Fibroblast of lung (primary cell): ENCODE measurements around the gene LDLRAD3.

Experiments
- CTCF ChIP-seq, 2 donors: IDR thresholded peaks in 1 of 2; conservative IDR thresholded peaks in 1 of 2; 1 replicate in 1 of 2; 2 replicates in 1 of 2; pipeline ENCODE4 v1.5.1; 2011 to 2012; ENCODE audit warnings: low read length in 2 of 2, control low read depth in 1 of 2, inconsistent platforms in 1 of 2, low read depth in 1 of 2, mild to moderate bottlenecking in 1 of 2
- EZH2 ChIP-seq: IDR thresholded peaks from 2 replicates; pipeline ENCODE4 v1.5.1; 2012; ENCODE audit warnings: low read length, control low read depth, mild to moderate bottlenecking; ENCODE audit errors: missing control alignments

GRCh38 chr11:36193290-36193619, 249.4 kb downstream of the LDLRAD3 start:
- TF ChIP-seq CTCF (conservative IDR thresholded peaks at IDR 0.05 in 1 of 2, IDR thresholded peaks at IDR 0.05 in 1 of 2; ENCODE audit: low read depth in 1 of 2, low read length in 2 of 2), result no peak
- no peak for TF ChIP-seq EZH2
